Sigmoid colon (tissue), 7 donors: ENCODE measurements around the gene GPR150. TPM values are rescaled to one million over a fixed set of nuclear protein-coding genes. Genes with fewer than 3 reads are reported as not detected.

Experiments used
- DNase-seq: peaks from one replicate; pipeline ENCODE4 v3.0.0-alpha.2; 2019
- H3K27ac ChIP-seq, 4 donors: fragments of 200-600 bp; sonication (generic); one replicate each; pipeline ENCODE4 v1.5.1; 2016 to 2019; ENCODE audit warnings: mild to moderate bottlenecking in 1 of 4
- H3K27me3 ChIP-seq, 3 donors: fragments of 200-600 bp; sonication (generic); one replicate each; pipeline ENCODE4 v1.5.1; 2019; ENCODE audit warnings: mild to moderate bottlenecking in 1 of 3
- H3K36me3 ChIP-seq, 4 donors: fragments of 200-600 bp; sonication (generic); one replicate each; pipeline ENCODE4 v1.5.1; 2016 to 2019
- H3K4me1 ChIP-seq, 4 donors: fragments of 200-600 bp; sonication (generic); one replicate each; pipeline ENCODE4 v1.5.1; 2017 to 2019
- H3K4me3 ChIP-seq, 4 donors: fragments of 200-600 bp; sonication (generic); one replicate each; pipeline ENCODE4 v1.5.1; 2017 to 2019; ENCODE audit warnings: mild to moderate bottlenecking in 2 of 4, moderate library complexity in 1 of 4
- H3K9me3 ChIP-seq, 4 donors: fragments of 200-600 bp in 3 of 4; sonication (generic) in 3 of 4; one replicate each; pipeline versions ENCODE4 v1.5.1 to v1.6.1; 2013 to 2019
- CTCF ChIP-seq, 4 experiments: fragments of 450-650 bp in 3 of 4; fragments of 200-600 bp in 1 of 4; IDR thresholded peaks; one replicate each; pipeline ENCODE4 v1.5.1; 2016 to 2019; ENCODE audit warnings: antibody characterized with exemption in 4 of 4, mild to moderate bottlenecking in 3 of 4, moderate library complexity in 2 of 4
- EP300 ChIP-seq, 4 donors: sonication (generic); formaldehyde crosslinking; IDR thresholded peaks; one replicate each; pipeline ENCODE4 v1.6.1; 2017; ENCODE audit warnings: antibody characterized with exemption in 4 of 4
- POLR2A ChIP-seq, 2 donors: fragments of 450-650 bp; IDR thresholded peaks; one replicate each; pipeline ENCODE4 v1.6.1; 2016; ENCODE audit warnings: antibody characterized with exemption in 2 of 2, mild to moderate bottlenecking in 2 of 2, moderate library complexity in 2 of 2
- POLR2AphosphoS5 ChIP-seq, 4 donors: sonication (generic); formaldehyde crosslinking; IDR thresholded peaks; one replicate each; pipeline ENCODE4 v1.6.1; 2017; ENCODE audit warnings: antibody characterized with exemption in 4 of 4
- WGBS, 2 donors: extraction: QIAGEN DNeasy Blood & Tissue Kit; methylation state at CpG; one replicate each; pipeline ENCODE4 v1.1.7; 2013; 5-methylcytosine and 5-hydroxymethylcytosine counted together
- intact Hi-C: fragments of 100-400 bp; cut with DNase I; formaldehyde crosslinking; loops from one replicate; pipeline ENCODE4 v1.15.1; 2023
- polyA plus RNA-seq, 3 donors: library from polyadenylated mRNA; stranded (reverse); fragments of 200-250 nt; gene quantifications; one replicate each; pipeline ENCODE4 v1.2.3, GENCODE V29; 2013
- total RNA-seq, 4 donors: library from RNA; depleted of rRNA; stranded (reverse); fragments of >200 nt; gene quantifications; one replicate each; pipeline ENCODE4 v1.1.0, GENCODE V29; 2016
- donor health status: healthy with polysubstance abuse.
- donor health status: Bipolar disorder and iron deficiency.
- donor health status: healthy.

The GPR150 gene
- total and polyA plus RNA-seq, 7 donors: 0.14 to 0.60 (median 0.36) TPM; not detected in 3

GRCh38 chr5:95620870-95621838, 1.3 kb downstream of the GPR150 start:
- 5 to 14% methylated on average over 92 of the region's 92 CpGs for WGBS, 2 donors
- intact Hi-C loops: no loop called here
- peak overlapping the region in 1 of 4 donors; percentile 36 for H3K27ac ChIP-seq

GRCh38 chr5:95621839-95622629, 2.1 kb downstream of the GPR150 start:
- intact Hi-C loops: no loop called here
- H3K4me3 ChIP-seq: peak overlapping the region in 1 of 4 donors; percentile 56
- TF ChIP-seq POLR2A (IDR thresholded peaks at IDR 0.05) (no peak), CTCF (IDR thresholded peaks at IDR 0.05) (no peak), EP300 (IDR thresholded peaks at IDR 0.05) (no peak), POLR2AphosphoS5 (IDR thresholded peaks at IDR 0.05) (no peak)

More at GRCh38 chr5:95620870-95621838, 1.3 kb downstream of the GPR150 start:
- no peaks in the 10 kb centered on the region for H3K36me3 ChIP-seq
- peaks cover 0 to 26% (median 21%) of the 10 kb centered on the region in 4 donors for H3K4me1 ChIP-seq
- TF ChIP-seq CTCF (IDR thresholded peaks at IDR 0.05) (no peak), POLR2AphosphoS5 (IDR thresholded peaks at IDR 0.05) (no peak), EP300 (IDR thresholded peaks at IDR 0.05) (no peak), POLR2A (IDR thresholded peaks at IDR 0.05) (no peak)
- H3K27me3 ChIP-seq: peaks cover 0 to 42% (median 5%) of the 10 kb centered on the region in 3 donors
- no peaks in the 10 kb centered on the region for H3K9me3 ChIP-seq
- peak overlapping the region; percentile 4 to 56 (median 49) for H3K4me3 ChIP-seq
- DNase-seq: no peak

DNA sequence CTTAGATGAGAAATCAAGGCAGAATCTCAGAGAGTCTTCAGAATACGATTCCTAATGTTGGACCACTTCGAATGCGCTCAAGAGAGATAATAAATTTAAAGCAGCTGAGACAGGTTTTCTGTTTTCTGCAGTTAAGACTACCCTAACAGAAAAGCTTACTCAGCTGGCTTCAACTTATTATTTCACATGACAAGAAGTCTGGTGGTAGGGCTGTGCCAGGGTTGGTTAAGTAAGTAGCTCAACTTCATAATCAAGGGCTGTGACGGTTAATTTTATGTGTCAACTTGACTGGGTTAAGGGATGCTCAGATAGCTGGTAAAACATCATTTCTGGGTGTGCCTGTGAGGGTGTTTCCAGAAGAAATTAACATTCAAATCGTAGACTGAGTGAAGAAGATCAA, 3.8 kb downstream of the GPR150 start:
- no peak overlapping the region for H3K27ac ChIP-seq
- 95 to 96% methylated on average over 5 of the region's 5 CpGs for WGBS, 2 donors
- TF ChIP-seq EP300 (IDR thresholded peaks at IDR 0.05): no peak
- no peak for TF ChIP-seq CTCF (IDR thresholded peaks at IDR 0.05)
- TF ChIP-seq POLR2A (IDR thresholded peaks at IDR 0.05): no peak
- no peak for TF ChIP-seq POLR2AphosphoS5 (IDR thresholded peaks at IDR 0.05)
- intact Hi-C loops: no loop called here
- H3K36me3 ChIP-seq: no peaks in the 10 kb centered on the region
- no peak for DNase-seq
- peaks cover 0 to 27% (median 5%) of the 10 kb centered on the region in 3 donors for H3K27me3 ChIP-seq
- H3K4me1 ChIP-seq: peaks cover 0 to 26% (median 21%) of the 10 kb centered on the region in 4 donors
- H3K9me3 ChIP-seq: no peaks in the 10 kb centered on the region
- H3K4me3 ChIP-seq: no peak overlapping the region

More at GRCh38 chr5:95621839-95622629, 2.1 kb downstream of the GPR150 start:
- no peak for DNase-seq
- Histone ChIP-seq H3K36me3 (no peaks in the 10 kb centered on the region), H3K4me1 (peaks cover 0 to 26% (median 21%) of the 10 kb centered on the region in 4 donors), H3K27ac (no peak overlapping the region), H3K9me3 (no peaks in the 10 kb centered on the region), H3K27me3 (peaks cover 0 to 42% (median 5%) of the 10 kb centered on the region in 3 donors)
- WGBS, 2 donors: 39 to 40% methylated on average over 8 of the region's 8 CpGs

GRCh38 chr5:95624368-95624767, 4.5 kb downstream of the GPR150 start:
- 95 to 99% methylated on average over 2 of the region's 2 CpGs for WGBS, 2 donors
- H3K9me3 ChIP-seq: no peaks in the 10 kb centered on the region
- TF ChIP-seq POLR2A (IDR thresholded peaks at IDR 0.05): no peak
- TF ChIP-seq CTCF (IDR thresholded peaks at IDR 0.05): no peak
- no peak for TF ChIP-seq EP300 (IDR thresholded peaks at IDR 0.05)
- no peak for TF ChIP-seq POLR2AphosphoS5 (IDR thresholded peaks at IDR 0.05)
- no peaks in the 10 kb centered on the region for H3K36me3 ChIP-seq
- H3K27me3 ChIP-seq: peaks cover 0 to 20% (median 5%) of the 10 kb centered on the region in 3 donors
- no peak overlapping the region for H3K27ac ChIP-seq
- intact Hi-C loops: no loop called here
- no peak for DNase-seq
- H3K4me1 ChIP-seq: peaks cover 0 to 23% (median 18%) of the 10 kb centered on the region in 4 donors
- no peak overlapping the region for H3K4me3 ChIP-seq
